Adipose tissue (tissue), 3 donors: ENCODE data around the gene TLR10. TPM values are rescaled to one million over a fixed set of nuclear protein-coding genes. Genes with fewer than 3 reads are reported as not detected.
"Not testable (repeated sequence)": the region's sequence is repeated elsewhere in the genome, so short reads cannot be mapped to it uniquely, and the experiment has no call there.

Experiments used
- H3K27ac ChIP-seq: one replicate; pipeline ENCODE4 v1.5.1; 2013; ENCODE audit warnings: low read depth, low read length
- WGBS, 3 donors: extraction: QIAGEN DNeasy Blood & Tissue Kit; methylation state at CpG; one replicate each; pipeline ENCODE4 v1.1.7; 2013; 5-methylcytosine and 5-hydroxymethylcytosine counted together
- polyA plus RNA-seq, 3 donors: library from polyadenylated mRNA; stranded (reverse); fragments of 200-250 nt; gene quantifications; one replicate each; pipeline ENCODE4 v1.2.3, GENCODE V29; 2013
- donor health status: healthy with polysubstance abuse.
- donor health status: Bipolar disorder and iron deficiency.
- donor health status: healthy.

TLR10 gene
- polyA plus RNA-seq, result under 1 TPM; 0.15 to 0.45 (median 0.18) TPM

- 21 to 35% (median 34%) methylated on average over 12 of the region's 12 CpGs for WGBS, 3 donors
- no peak within 1 kb of the TSS for H3K27ac ChIP-seq
Measured at GRCh38 chr4:38782452-38783108, at the start of gene TLR10. Gene TLR10 (minus strand): TSS chr4:38782990. CDS start chr4:38775590, 7,400 bp downstream.

GRCh38 chr4:38832206-38832605 lies 49.4 kb upstream of the TLR10 start:
- H3K27ac ChIP-seq, result no peak overlapping the region
- 85 to 96% (median 86%) methylated on average over 1 of the region's 1 CpG for WGBS, 3 donors

GRCh38 chr4:38831653-38832052 lies 48.9 kb upstream of the TLR10 start:
- no peak overlapping the region for H3K27ac ChIP-seq

GRCh38 chr4:38829237-38829636 lies 46.4 kb upstream of the TLR10 start:
- WGBS, 3 donors, result 93 to 95% (median 94%) methylated on average over 5 of the region's 5 CpGs
- no peak overlapping the region for H3K27ac ChIP-seq

GRCh38 chr4:38823766-38824165 lies 41.0 kb upstream of the TLR10 start:
- WGBS, 3 donors, result 89 to 95% (median 94%) methylated on average over 27 of the region's 27 CpGs

GRCh38 chr4:38822748-38823303 lies 40.0 kb upstream of the TLR10 start:
- WGBS, 3 donors, result 78 to 89% (median 80%) methylated on average over 5 of the region's 5 CpGs
- no peak overlapping the region for H3K27ac ChIP-seq

More at GRCh38 chr4:38823766-38824165, 41.0 kb upstream of the TLR10 start:
- H3K27ac ChIP-seq, result no peak overlapping the region

- H3K27ac ChIP-seq, result no peak overlapping the region
- 94 to 98% (median 97%) methylated on average over 3 of the region's 3 CpGs for WGBS, 3 donors
Measured at GRCh38 chr4:38821739-38822138, 38.9 kb upstream of the TLR10 start.

GRCh38 chr4:38820329-38821061 lies 37.7 kb upstream of the TLR10 start:
- 85 to 95% (median 90%) methylated on average over 4 of the region's 4 CpGs for WGBS, 3 donors

GRCh38 chr4:38819569-38819968 lies 36.8 kb upstream of the TLR10 start:
- no peak overlapping the region for H3K27ac ChIP-seq
- WGBS, 3 donors, result 65 to 80% (median 70%) methylated on average over 3 of the region's 3 CpGs

More at GRCh38 chr4:38820329-38821061, 37.7 kb upstream of the TLR10 start:
- H3K27ac ChIP-seq, result no peak overlapping the region

GRCh38 chr4:38818441-38818976 lies 35.7 kb upstream of the TLR10 start:
- WGBS, 3 donors, result 72 to 82% (median 76%) methylated on average over 5 of the region's 5 CpGs

GRCh38 chr4:38815885-38816782 lies 33.3 kb upstream of the TLR10 start:
- 53 to 75% (median 58%) methylated on average over 3 of the region's 3 CpGs for WGBS, 3 donors
- H3K27ac ChIP-seq, result peak overlapping the region; percentile 33

More at GRCh38 chr4:38818441-38818976, 35.7 kb upstream of the TLR10 start:
- no peak overlapping the region for H3K27ac ChIP-seq

- WGBS, 3 donors, result 39 to 83% (median 57%) methylated on average over 3 of the region's 3 CpGs
- H3K27ac ChIP-seq, result no peak overlapping the region
Measured at GRCh38 chr4:38814386-38814785, 31.6 kb upstream of the TLR10 start.

- no peak overlapping the region for H3K27ac ChIP-seq
- whole genome bisulfite sequencing, 3 donors, result 83 to 94% (median 86%) methylated on average over 6 of the region's 6 CpGs
Measured at GRCh38 chr4:38811297-38811696, 28.5 kb upstream of the TLR10 start.

- WGBS, 3 donors, result 96 to 98% (median 97%) methylated on average over 5 to 29 of the region's 29 CpGs
- not testable (repeated sequence) for H3K27ac ChIP-seq
Measured at GRCh38 chr4:38807462-38807861, 24.7 kb upstream of the TLR10 start.

- H3K27ac ChIP-seq, result not testable (repeated sequence)
- WGBS, 3 donors, result 82 to 94% (median 91%) methylated on average over 9 of the region's 9 CpGs
Measured at GRCh38 chr4:38806251-38806650, 23.5 kb upstream of the TLR10 start.

GRCh38 chr4:38805530-38806145 lies 22.8 kb upstream of the TLR10 start:
- WGBS, 3 donors, result 17 to 61% (median 20%) methylated on average over 5 of the region's 5 CpGs
- H3K27ac ChIP-seq, result no peak overlapping the region

GRCh38 chr4:38804654-38805295 lies 22.0 kb upstream of the TLR10 start, which contains the start of gene TLR1:
Gene TLR1 (minus strand): TSS chr4:38804791. CDS start chr4:38798831, 5,960 bp downstream.
- 25 to 42% (median 27%) methylated on average over 7 of the region's 7 CpGs for WGBS, 3 donors

More at GRCh38 chr4:38804654-38805295, 22.0 kb upstream of the TLR10 start, which contains the start of gene TLR1:
- H3K27ac ChIP-seq, result no peak within 1 kb of the TSS
